HG03558 (cell line): ENCODE measurements around the gene LFNG.

Source experiments
- ATAC-seq: cut with Tn5 transposase; IDR thresholded peaks from one replicate; pipeline ENCODE4 v1.9.1; 2021; ENCODE audit warnings: moderate number of reproducible peaks; ENCODE audit not compliant: unreplicated experiment; ENCODE audit errors: extremely low read depth

Gene LFNG

DNA sequence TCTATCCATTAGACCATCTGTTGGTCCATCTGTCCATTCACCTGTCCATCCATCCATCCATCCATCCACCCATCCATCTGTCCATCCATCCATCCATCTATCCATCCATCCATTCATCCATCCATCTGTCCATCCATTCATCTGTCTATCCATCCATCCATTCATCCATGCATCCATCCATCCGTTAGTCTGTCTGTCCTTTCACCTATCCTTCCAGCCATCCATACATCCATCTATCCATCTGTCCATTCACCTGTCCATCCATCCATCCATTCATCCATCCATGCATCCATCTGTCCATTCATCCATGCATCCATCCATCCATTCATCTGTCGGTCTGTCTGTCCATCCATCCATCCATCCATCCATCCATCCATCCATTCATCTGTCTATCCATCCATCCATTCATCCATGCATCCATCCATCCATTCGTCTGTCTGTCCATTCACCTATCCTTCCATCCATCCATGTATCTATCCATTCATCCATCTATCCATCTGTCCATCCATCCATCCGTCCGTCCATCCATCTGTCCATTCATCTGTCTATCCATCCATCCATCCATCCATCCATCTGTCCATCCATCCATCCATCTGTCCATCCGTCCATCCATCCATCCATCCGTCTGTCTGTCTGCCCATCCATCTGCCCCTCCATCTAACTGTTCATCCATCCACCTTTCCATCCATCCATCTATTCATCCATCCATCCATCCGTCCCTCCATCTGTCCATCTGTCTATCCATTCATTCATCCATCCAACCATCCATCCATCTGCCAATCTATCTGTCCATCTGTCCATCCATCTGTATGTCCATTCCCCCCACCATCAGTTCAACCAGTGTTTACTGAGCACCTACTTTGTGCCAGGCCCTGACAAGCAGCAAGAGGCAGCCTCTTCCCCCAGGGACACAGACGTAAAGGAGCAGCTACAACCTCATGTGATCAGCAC is 4.8 kb upstream of the LFNG start:
- ATAC-seq: no peak

- no peak for ATAC-seq
Observed at GRCh38 chr7:2515424-2516193, 4.0 kb upstream of the LFNG start.

- no peak for ATAC-seq
Observed at GRCh38 chr7:2516194-2516555, 3.4 kb upstream of the LFNG start.

GRCh38 chr7:2517026-2517425 is 2.5 kb upstream of the LFNG start:
- no peak for ATAC-seq

GRCh38 chr7:2517678-2518507 is 1.7 kb upstream of the LFNG start:
- ATAC-seq: no peak

GRCh38 chr7:2518737-2519118 is 846 bp upstream of the LFNG start:
- no peak for ATAC-seq

DNA sequence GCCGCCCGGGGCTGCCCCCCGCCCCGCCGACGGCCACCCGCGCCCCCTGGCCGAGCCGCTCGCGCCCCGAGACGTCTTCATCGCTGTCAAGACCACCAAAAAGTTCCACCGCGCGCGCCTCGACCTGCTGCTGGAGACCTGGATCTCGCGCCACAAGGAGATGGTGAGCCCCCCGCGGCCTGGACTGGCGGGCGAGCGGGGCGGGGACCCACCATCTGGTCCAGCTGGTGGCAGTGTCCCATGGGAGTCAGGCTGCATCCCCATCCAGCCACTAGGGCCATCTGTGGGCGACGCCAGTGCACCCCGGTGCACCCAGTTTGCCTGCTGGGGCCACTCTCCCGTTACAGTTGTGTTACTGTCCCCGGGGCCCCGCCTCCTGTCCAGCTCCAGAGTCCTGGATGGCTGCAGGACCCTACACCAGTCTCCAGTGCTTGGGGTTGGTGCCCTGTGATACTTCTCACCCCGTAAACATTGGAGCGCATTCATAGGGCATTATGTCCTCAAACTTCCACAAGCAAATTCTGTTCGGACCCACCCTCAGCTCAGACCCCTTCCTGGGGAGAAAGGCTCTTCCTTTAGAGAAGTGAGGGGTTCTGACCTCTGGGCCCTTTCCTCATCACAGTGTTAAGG is 672 bp downstream of the LFNG start:
- ATAC-seq: no peak

DNA sequence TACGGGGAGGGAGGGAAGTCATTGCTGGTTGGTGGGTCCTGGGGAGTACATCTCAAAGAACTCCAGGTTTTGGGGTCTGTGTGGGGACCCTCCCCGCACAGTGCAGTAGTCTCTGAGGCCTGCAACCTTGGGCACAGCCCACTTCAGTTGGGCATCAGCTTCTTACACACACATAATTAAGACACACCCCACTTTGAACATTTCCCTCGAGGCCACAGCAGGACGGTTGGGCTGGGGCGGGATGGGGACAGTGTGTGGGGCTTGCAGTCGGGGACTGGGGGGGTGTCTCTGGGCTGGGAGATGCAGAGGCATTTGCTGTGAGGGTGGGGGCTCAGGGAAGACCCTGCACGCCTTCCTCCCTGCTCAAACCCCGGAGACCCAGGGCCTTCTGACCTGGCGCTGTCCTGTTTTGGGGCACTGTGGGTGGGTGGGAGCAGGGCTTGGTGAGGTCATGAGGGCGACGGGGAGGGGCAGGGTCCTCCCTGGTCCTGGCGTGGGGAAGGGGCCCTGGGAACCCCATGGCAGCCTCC is 1.3 kb downstream of the LFNG start:
- no peak for ATAC-seq

DNA sequence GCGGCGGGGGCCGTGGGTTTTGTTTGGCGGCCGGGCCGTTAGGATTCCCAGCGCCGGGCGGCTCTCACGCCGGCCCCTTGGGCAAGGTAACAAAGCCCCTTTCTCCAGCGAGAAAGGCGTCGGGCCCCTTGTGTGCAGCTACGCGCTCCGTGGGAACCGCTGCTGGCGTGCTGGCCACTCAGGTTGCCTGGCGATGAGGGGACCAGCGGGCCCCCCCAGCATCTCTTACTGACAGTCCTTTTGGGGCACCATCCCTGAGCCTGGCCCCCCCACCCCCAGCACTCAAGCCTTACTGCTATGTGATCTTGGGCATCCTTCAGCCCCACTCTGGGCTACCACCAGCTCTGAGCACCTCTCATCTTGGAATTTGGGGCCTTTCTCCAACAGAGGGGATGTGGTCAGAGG is 1.8 kb downstream of the LFNG start:
- no peak for ATAC-seq

GRCh38 chr7:2521952-2522591 is 2.5 kb downstream of the LFNG start:
- no peak for ATAC-seq

- ATAC-seq: no peak
Observed at GRCh38 chr7:2522780-2523433, 3.3 kb downstream of the LFNG start.

DNA sequence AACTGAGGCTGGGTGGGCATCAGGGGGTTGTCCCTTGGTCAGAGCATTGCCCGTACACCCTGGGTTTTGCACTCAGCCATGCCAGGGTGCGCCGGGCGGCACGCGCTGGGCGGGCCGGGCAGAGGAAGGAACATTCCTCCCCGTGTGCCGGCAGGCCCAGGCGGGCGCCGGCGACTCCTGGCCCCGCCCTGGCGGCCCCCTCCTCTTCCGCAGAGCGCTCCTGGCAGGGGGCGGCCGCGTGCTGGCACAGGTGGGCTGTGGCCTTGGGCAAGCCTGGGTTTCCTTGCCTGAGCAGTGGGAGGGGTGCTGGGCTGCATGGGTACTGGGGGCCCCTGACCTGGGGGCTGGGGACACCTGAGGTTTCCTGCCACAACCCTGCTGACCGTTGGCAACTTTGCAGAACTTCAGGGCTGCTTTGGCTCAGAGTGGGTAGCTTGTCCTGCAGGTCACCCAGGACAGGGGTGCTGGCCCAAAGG is 3.9 kb downstream of the LFNG start:
- no peak for ATAC-seq

DNA sequence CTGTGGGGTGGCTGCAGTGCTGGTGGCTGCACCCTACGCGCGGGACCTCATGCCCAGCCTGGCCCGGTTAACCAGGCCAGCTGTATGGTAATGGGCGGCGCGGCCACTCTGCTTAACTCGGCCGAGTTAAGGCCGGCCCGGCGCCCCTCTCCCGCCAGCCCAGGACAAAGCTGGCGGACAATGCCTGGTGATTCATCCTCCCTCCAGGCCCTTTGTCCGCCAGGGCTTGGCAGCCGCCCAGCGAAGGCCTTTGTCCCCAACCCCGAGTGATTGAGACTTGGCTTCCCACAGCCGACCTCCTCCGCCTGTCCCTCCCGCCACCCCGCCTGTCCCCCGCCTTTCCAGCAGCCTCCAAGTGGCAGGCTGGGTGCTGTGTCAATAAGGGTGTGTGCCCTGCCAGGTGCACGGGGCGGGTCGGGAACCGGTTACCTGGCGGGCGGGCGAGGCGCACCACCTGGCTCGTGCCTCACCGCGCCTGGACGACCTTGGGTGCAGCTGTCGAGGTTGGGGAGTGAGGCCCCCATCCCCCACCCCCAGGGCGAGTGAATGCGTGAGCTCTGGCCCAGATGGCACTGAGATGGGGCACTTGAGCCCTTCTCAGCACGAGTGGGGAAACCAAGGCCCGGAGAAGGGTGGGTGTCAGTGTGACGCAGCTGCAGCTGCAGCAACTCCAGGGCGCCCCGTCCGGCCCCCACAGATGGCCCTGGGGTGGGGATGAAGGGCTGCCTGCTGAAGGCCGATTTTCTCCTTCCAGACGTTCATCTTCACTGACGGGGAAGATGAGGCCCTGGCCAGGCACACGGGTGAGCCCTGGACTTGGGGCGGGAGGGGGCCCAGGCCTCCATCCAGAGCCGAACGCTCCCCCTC is 4.6 kb downstream of the LFNG start:
- no peak for ATAC-seq

DNA sequence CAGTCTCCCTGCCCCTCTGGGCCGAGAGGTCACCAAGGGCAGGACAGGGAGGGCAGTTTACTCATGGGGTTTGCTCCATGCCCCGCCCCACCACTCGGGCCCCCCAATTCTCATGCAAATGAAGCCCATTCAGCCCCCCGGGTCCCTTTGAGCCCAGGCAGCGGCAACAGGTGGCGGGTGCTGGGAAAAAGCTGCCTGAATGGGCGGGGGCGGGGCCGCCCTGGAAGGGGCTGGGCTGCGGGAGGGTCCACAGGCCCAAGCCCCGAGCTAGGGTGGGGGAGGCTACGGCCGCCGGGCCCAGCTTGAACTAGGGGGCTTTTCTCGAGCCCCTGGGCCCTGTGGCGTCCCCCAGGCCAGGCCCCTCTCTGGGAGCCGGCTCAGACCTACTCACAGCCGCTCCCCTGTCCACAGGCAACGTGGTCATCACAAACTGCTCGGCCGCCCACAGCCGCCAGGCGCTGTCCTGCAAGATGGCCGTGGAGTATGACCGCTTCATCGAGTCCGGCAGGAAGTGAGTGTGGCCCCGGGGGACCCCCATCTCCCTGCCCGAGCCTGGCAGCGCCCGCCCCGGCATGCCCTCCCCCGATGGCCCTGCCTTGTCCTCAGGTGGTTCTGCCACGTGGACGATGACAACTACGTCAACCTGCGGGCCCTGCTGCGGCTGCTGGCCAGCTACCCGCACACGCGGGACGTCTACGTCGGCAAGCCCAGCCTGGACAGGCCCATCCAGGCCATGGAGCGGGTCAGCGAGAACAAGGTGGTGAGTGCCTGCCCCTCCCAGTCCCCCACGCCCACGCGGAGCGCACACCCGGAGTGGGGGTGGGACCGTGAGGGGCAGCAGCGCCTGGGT is 5.5 kb downstream of the LFNG start:
- no peak for ATAC-seq

- ATAC-seq: no peak
Observed at GRCh38 chr7:2525658-2526630, 6.4 kb downstream of the LFNG start.
